Measurements from ENCODE around the gene WDR76.

DNA sequence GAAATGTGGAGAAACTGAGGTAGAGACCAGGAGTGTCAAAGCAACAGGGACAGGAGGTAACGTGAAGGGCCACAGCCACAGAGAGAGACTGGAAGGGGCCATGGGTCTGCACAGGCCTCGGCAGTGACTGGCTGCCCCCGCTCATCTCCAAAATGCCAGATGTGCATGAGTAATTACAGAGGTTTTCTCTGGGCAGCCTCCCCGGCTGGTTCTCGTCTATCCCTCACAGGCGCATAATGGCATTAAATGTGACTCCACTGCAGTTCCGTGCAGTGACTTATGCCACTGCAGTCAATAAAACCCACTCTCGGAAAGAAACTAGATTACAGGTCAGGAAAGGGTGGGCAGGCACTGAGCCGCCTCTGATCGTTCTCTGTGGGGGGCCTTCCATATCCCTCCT is 74.7 kb downstream of the WDR76 start:
- TF ChIP-seq EP300 (IDR thresholded peaks at IDR 0.05) (no peak), EHMT2 (IDR thresholded peaks at IDR 0.05; ENCODE audit: low read depth) (no peak), CHD2 (IDR thresholded peaks at IDR 0.05; ENCODE audit: low read length, partially characterized antibody) (no peak), RCOR1 (IDR thresholded peaks at IDR 0.05; ENCODE audit: low read depth, low read length) (no peak), POLR2A (IDR thresholded peaks at IDR 0.05; ENCODE audit: low read length) (no peak), NFE2L2 (conservative IDR thresholded peaks at IDR 0.05; ENCODE audit: low read length) (no peak), MAZ (IDR thresholded peaks at IDR 0.05; ENCODE audit: borderline replicate concordance, low read depth, low read length) (no peak)
- TF ChIP-seq, protein P1, sequence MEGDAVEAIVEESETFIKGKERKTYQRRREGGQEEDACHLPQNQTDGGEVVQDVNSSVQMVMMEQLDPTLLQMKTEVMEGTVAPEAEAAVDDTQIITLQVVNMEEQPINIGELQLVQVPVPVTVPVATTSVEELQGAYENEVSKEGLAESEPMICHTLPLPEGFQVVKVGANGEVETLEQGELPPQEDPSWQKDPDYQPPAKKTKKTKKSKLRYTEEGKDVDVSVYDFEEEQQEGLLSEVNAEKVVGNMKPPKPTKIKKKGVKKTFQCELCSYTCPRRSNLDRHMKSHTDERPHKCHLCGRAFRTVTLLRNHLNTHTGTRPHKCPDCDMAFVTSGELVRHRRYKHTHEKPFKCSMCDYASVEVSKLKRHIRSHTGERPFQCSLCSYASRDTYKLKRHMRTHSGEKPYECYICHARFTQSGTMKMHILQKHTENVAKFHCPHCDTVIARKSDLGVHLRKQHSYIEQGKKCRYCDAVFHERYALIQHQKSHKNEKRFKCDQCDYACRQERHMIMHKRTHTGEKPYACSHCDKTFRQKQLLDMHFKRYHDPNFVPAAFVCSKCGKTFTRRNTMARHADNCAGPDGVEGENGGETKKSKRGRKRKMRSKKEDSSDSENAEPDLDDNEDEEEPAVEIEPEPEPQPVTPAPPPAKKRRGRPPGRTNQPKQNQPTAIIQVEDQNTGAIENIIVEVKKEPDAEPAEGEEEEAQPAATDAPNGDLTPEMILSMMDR (IDR thresholded peaks at IDR 0.05) = no peak

Measured in A549 (cell line).